Neural crest cell (in vitro differentiated cells): ENCODE data around the gene ARHGEF17. TPM values are rescaled to one million over a fixed set of nuclear protein-coding genes. Genes with fewer than 3 reads are reported as not detected.

Experiments used
- DNase-seq: peaks from one replicate; pipeline ENCODE4 v3.0.0; 2021; ENCODE audit warnings: low read depth, mixed read lengths, low spot score
- H3K27ac Mint-ChIP-seq: one replicate; pipeline ENCODE4 v1.8.0; 2021; ENCODE audit warnings: mild to moderate bottlenecking, mixed read lengths; ENCODE audit not compliant: unreplicated experiment
- H3K27me3 Mint-ChIP-seq: 2 replicates; pipeline ENCODE4 v1.8.0; 2021; ENCODE audit warnings: low read depth, mild to moderate bottlenecking, mixed read lengths
- H3K36me3 Mint-ChIP-seq: 2 replicates; pipeline ENCODE4 v1.8.0; 2021; ENCODE audit warnings: low read depth, mild to moderate bottlenecking, mixed read lengths
- H3K4me1 Mint-ChIP-seq: 2 replicates; pipeline ENCODE4 v1.8.0; 2021; ENCODE audit warnings: mixed read lengths
- H3K4me3 Mint-ChIP-seq: one replicate; pipeline ENCODE4 v1.8.0; 2021; ENCODE audit warnings: mild to moderate bottlenecking, mixed read lengths
- H3K9me3 Mint-ChIP-seq: 2 replicates; pipeline ENCODE4 v1.8.0; 2021; ENCODE audit warnings: mixed read lengths
- CTCF ChIP-seq: fragments of 200-600 bp; sonication (generic); conservative IDR thresholded peaks from 2 replicates; pipeline ENCODE4 v1.5.0; 2021; ENCODE audit warnings: antibody characterized with exemption, mild to moderate bottlenecking
- total RNA-seq: library from RNA; stranded (reverse); gene quantifications from 2 replicates; pipeline ENCODE4 v1.2.1, GENCODE V29; 2021

Gene ARHGEF17
- total RNA-seq, 1 donor from 2014 or later, result 55.7 TPM

- Mint-ChIP-seq H3K36me3 (no peaks in the 10 kb centered on the region), H3K4me1 (peaks cover 28% of the 10 kb centered on the region), H3K27me3 (no peaks in the 10 kb centered on the region), H3K27ac (no peak overlapping the region), H3K9me3 (no peaks in the 10 kb centered on the region), H3K4me3 (no peak overlapping the region)
- TF ChIP-seq CTCF, result no peak
- no peak for DNase-seq
These were observed 77.0 kb downstream of the ARHGEF17 start for GRCh38 chr11:73384872-73385689.

- Mint-ChIP-seq H3K27me3 (no peaks in the 10 kb centered on the region), H3K4me1 (peaks cover 28% of the 10 kb centered on the region), H3K27ac (peak overlapping the region; percentile 67), H3K9me3 (no peaks in the 10 kb centered on the region), H3K36me3 (no peaks in the 10 kb centered on the region), H3K4me3 (peak overlapping the region; percentile 23)
- no peak for DNase-seq
- no peak for TF ChIP-seq CTCF
These were observed 77.9 kb downstream of the ARHGEF17 start for GRCh38 chr11:73386016-73386415.

GRCh38 chr11:73386546-73386945 lies 78.5 kb downstream of the ARHGEF17 start:
- Mint-ChIP-seq H3K4me3 (no peak overlapping the region), H3K36me3 (no peaks in the 10 kb centered on the region), H3K4me1 (peaks cover 28% of the 10 kb centered on the region), H3K27me3 (no peaks in the 10 kb centered on the region), H3K27ac (no peak overlapping the region), H3K9me3 (no peaks in the 10 kb centered on the region)
- DNase-seq, result no peak
- TF ChIP-seq CTCF, result no peak

GRCh38 chr11:73387594-73388264 lies 79.7 kb downstream of the ARHGEF17 start:
- no peak overlapping the region for H3K4me3 Mint-ChIP-seq
- DNase-seq, result no peak
- TF ChIP-seq CTCF, result no peak
- no peaks in the 10 kb centered on the region for H3K27me3 Mint-ChIP-seq
- H3K27ac Mint-ChIP-seq, result no peak overlapping the region
- H3K9me3 Mint-ChIP-seq, result no peaks in the 10 kb centered on the region
- H3K36me3 Mint-ChIP-seq, result no peaks in the 10 kb centered on the region
- H3K4me1 Mint-ChIP-seq, result peaks cover 28% of the 10 kb centered on the region

- peaks cover 1% of the 10 kb centered on the region for H3K36me3 Mint-ChIP-seq
- peak overlapping the region; percentile 65 for H3K4me3 Mint-ChIP-seq
- peaks cover 24% of the 10 kb centered on the region for H3K4me1 Mint-ChIP-seq
- H3K27me3 Mint-ChIP-seq, result peaks cover under 1% of the 10 kb centered on the region
- no peaks in the 10 kb centered on the region for H3K9me3 Mint-ChIP-seq
- H3K27ac Mint-ChIP-seq, result no peak overlapping the region
- no peak for TF ChIP-seq CTCF
- DNase-seq, result no peak
These were observed 80.4 kb downstream of the ARHGEF17 start for GRCh38 chr11:73388265-73389133.
